ENCODE measurements around the gene CCDC127.

DNA sequence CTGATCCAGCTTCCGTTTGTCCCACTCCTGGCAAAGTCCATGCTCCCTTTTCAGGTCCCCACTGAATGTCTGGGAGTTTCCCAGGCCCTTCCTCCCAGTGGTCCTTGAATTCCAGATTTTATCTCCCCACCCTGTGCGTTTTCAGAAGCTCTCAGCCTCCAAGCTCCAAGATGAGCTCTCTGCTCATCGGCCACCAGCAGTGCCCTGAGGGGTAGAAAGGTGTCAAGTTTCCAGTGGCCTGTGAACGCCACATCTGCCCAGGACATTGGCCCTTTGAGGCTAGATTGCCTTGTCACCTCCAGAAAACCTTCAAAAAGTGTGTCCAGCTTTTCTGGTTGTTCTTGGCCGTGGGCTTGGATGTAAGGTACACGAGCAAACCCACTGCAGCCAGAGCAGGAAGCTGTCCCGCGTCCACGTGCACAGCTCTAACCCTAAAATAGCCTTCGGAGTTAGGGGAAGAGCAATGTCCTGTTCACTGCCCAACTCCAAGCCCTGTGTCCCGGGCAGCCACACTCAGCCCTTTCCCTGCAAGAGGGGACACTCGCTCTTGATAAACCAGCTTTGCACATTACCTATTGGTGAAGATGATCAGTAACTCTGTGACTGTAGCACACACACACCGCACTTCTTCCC lies 37.6 kb downstream of the CCDC127 start:
- TF ChIP-seq, protein P1, sequence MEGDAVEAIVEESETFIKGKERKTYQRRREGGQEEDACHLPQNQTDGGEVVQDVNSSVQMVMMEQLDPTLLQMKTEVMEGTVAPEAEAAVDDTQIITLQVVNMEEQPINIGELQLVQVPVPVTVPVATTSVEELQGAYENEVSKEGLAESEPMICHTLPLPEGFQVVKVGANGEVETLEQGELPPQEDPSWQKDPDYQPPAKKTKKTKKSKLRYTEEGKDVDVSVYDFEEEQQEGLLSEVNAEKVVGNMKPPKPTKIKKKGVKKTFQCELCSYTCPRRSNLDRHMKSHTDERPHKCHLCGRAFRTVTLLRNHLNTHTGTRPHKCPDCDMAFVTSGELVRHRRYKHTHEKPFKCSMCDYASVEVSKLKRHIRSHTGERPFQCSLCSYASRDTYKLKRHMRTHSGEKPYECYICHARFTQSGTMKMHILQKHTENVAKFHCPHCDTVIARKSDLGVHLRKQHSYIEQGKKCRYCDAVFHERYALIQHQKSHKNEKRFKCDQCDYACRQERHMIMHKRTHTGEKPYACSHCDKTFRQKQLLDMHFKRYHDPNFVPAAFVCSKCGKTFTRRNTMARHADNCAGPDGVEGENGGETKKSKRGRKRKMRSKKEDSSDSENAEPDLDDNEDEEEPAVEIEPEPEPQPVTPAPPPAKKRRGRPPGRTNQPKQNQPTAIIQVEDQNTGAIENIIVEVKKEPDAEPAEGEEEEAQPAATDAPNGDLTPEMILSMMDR (IDR thresholded peaks at IDR 0.05), result no peak
- TF ChIP-seq POLR2A (IDR thresholded peaks at IDR 0.05), result no peak
